Liver (tissue), 9 donors: ENCODE measurements around the gene SRSF3. TPM values are rescaled to one million over a fixed set of nuclear protein-coding genes. Genes with fewer than 3 reads are reported as not detected.

Experiments
- DNase-seq: peaks from one replicate; pipeline ENCODE4 v3.0.0-alpha.2; 2017; ENCODE audit warnings: low spot score
- H3K27ac ChIP-seq, 2 donors: one replicate each; pipeline ENCODE4 v1.7.0; 2013; ENCODE audit warnings: inconsistent platforms in 2 of 2, low read length in 2 of 2, control low read depth in 1 of 2, low read depth in 1 of 2, mild to moderate bottlenecking in 1 of 2
- H3K27me3 ChIP-seq, 4 donors: one replicate each; pipeline versions ENCODE4 v1.6.1 to v1.7.0; 2013; ENCODE audit warnings: low read length in 3 of 4, inconsistent platforms in 1 of 4, mild to moderate bottlenecking in 1 of 4, moderate library complexity in 1 of 4; ENCODE audit not compliant: control insufficient read depth in 4 of 4, insufficient read depth in 4 of 4
- H3K36me3 ChIP-seq, 4 donors: one replicate each; pipeline versions ENCODE4 v1.6.1 to v1.7.0; 2013; ENCODE audit warnings: low read length in 3 of 4, mild to moderate bottlenecking in 3 of 4, low read depth in 1 of 4, moderate library complexity in 1 of 4; ENCODE audit not compliant: control insufficient read depth in 4 of 4, insufficient read depth in 3 of 4
- H3K4me1 ChIP-seq, 4 donors: one replicate each; pipeline versions ENCODE4 v1.6.1 to v1.7.0; 2013; ENCODE audit warnings: low read length in 3 of 4, mild to moderate bottlenecking in 3 of 4, moderate library complexity in 1 of 4; ENCODE audit not compliant: control insufficient read depth in 4 of 4, insufficient read depth in 4 of 4
- H3K4me3 ChIP-seq, 3 donors: one replicate each; pipeline versions ENCODE4 v1.6.1 to v1.7.0; 2013; ENCODE audit warnings: low read length in 3 of 3, control low read depth in 1 of 3, low read depth in 1 of 3, mild to moderate bottlenecking in 1 of 3
- H3K9ac ChIP-seq, 2 donors: one replicate each; pipeline ENCODE4 v1.7.0; 2013; ENCODE audit warnings: low read length in 2 of 2, mild to moderate bottlenecking in 2 of 2, moderate library complexity in 2 of 2, control low read depth in 1 of 2, low read depth in 1 of 2
- H3K9me3 ChIP-seq, 4 donors: one replicate each; pipeline versions ENCODE4 v1.6.1 to v1.7.0; 2013; ENCODE audit warnings: low read length in 3 of 4; ENCODE audit not compliant: control insufficient read depth in 4 of 4
- ATF3 ChIP-seq: IDR thresholded peaks from 2 replicates; pipeline ENCODE4 v1.6.1; 2016; ENCODE audit warnings: antibody characterized with exemption
- EGR1 ChIP-seq, 2 donors: IDR thresholded peaks; 2 replicates each; pipeline ENCODE4 v1.6.1; 2016 to 2018; ENCODE audit warnings: antibody characterized with exemption in 2 of 2, low read depth in 2 of 2
- FOXA2 ChIP-seq: IDR thresholded peaks from 2 replicates; pipeline ENCODE4 v1.6.1; 2016; ENCODE audit warnings: antibody characterized with exemption
- GABPA ChIP-seq, 2 donors: IDR thresholded peaks in 1 of 2; conservative IDR thresholded peaks in 1 of 2; 2 replicates each; pipeline ENCODE4 v1.6.1; 2016; ENCODE audit warnings: antibody characterized with exemption in 2 of 2, mild to moderate bottlenecking in 1 of 2, moderate library complexity in 1 of 2
- HNF4A ChIP-seq, 2 donors: conservative IDR thresholded peaks; 2 replicates each; pipeline ENCODE4 v1.6.1; 2016; ENCODE audit warnings: antibody characterized with exemption in 2 of 2, mild to moderate bottlenecking in 2 of 2
- JUND ChIP-seq, 2 donors: IDR thresholded peaks; 2 replicates each; pipeline ENCODE4 v1.6.1; 2016; ENCODE audit warnings: antibody characterized with exemption in 2 of 2
- MAX ChIP-seq: IDR thresholded peaks from 2 replicates; pipeline ENCODE4 v1.6.1; 2016; ENCODE audit warnings: antibody characterized with exemption
- NR2F2 ChIP-seq: IDR thresholded peaks from 2 replicates; pipeline ENCODE4 v1.6.1; 2016; ENCODE audit warnings: antibody characterized with exemption
- RAD21 ChIP-seq, 2 donors: IDR thresholded peaks; 2 replicates each; pipeline ENCODE4 v1.6.1; 2016; ENCODE audit warnings: antibody characterized with exemption in 2 of 2, mild to moderate bottlenecking in 2 of 2
- REST ChIP-seq: IDR thresholded peaks from 2 replicates; pipeline ENCODE4 v1.6.1; 2016; ENCODE audit warnings: antibody characterized with exemption, mild to moderate bottlenecking
- RXRA ChIP-seq, 2 donors: IDR thresholded peaks; 2 replicates each; pipeline ENCODE4 v1.6.1; 2017 to 2018; ENCODE audit warnings: antibody characterized with exemption in 2 of 2, mild to moderate bottlenecking in 1 of 2
- SP1 ChIP-seq: IDR thresholded peaks from 2 replicates; pipeline ENCODE4 v1.6.1; 2018; ENCODE audit warnings: antibody characterized with exemption, mild to moderate bottlenecking
- YY1 ChIP-seq: IDR thresholded peaks from 2 replicates; pipeline ENCODE4 v1.6.1; 2016; ENCODE audit warnings: antibody characterized with exemption, mild to moderate bottlenecking
- WGBS: extraction: QIAGEN DNeasy Blood & Tissue Kit; methylation state at CpG from one replicate; pipeline ENCODE4 v1.1.7; 2013; 5-methylcytosine and 5-hydroxymethylcytosine counted together
- polyA plus RNA-seq, 2 donors: library from polyadenylated mRNA; stranded (reverse) in 1 of 2; unstranded in 1 of 2; fragments of 200-250 nt in 1 of 2; fragments of >200 nt in 1 of 2; fragmentation: Nextera tagmentation in 1 of 2; extraction: Ambion mirVana in 1 of 2; gene quantifications; one replicate each; pipeline versions ENCODE4 v1.2.1 to v1.2.3, GENCODE V29; 2013 to 2015
- total RNA-seq, 2 donors: library from RNA; depleted of rRNA; stranded (reverse); fragments of >200 nt; gene quantifications; one replicate each; pipeline ENCODE4 v1.2.3, GENCODE V29; 2014
- donor health status: healthy.
- donor health status: healthy.
- donor health status: healthy.
- donor health status: healthy.
- donor health status: healthy.

SRSF3 gene
- total and polyA plus RNA-seq, 4 donors, result 62.8 to 103 (median 101) TPM

GRCh38 chr6:36636283-36636682, 42.1 kb downstream of the SRSF3 start:
- H3K27me3 ChIP-seq, result no peaks in the 10 kb centered on the region
- no peak overlapping the region for H3K27ac ChIP-seq
- no peak overlapping the region for H3K9ac ChIP-seq
- no peak overlapping the region for H3K4me3 ChIP-seq
- WGBS, result 85% methylated on average over 5 of the region's 5 CpGs
- no peak for DNase-seq
- TF ChIP-seq RXRA (IDR thresholded peaks at IDR 0.05) (no peak), EGR1 (IDR thresholded peaks at IDR 0.05; ENCODE audit: low read depth in 2 of 2) (no peak), SP1 (no peak), NR2F2 (no peak), YY1 (no peak), RAD21 (IDR thresholded peaks at IDR 0.05) (no peak), FOXA2 (no peak), REST (no peak), MAX (no peak), JUND (IDR thresholded peaks at IDR 0.05) (no peak), HNF4A (conservative IDR thresholded peaks at IDR 0.05) (no peak), ATF3 (no peak)
- H3K9me3 ChIP-seq, result no peaks in the 10 kb centered on the region
- H3K4me1 ChIP-seq, result peaks cover 10 to 27% (median 22%) of the 10 kb centered on the region in 4 donors
- no peaks in the 10 kb centered on the region for H3K36me3 ChIP-seq

GRCh38 chr6:36636687-36637418, 42.7 kb downstream of the SRSF3 start:
- no peak overlapping the region for H3K9ac ChIP-seq
- TF ChIP-seq GABPA (IDR thresholded peaks at IDR 0.05 in 1 of 2, conservative IDR thresholded peaks at IDR 0.05 in 1 of 2), result no peak
- TF ChIP-seq FOXA2, result no peak

GRCh38 chr6:36638579-36638978, 44.4 kb downstream of the SRSF3 start:
- H3K36me3 ChIP-seq, result no peaks in the 10 kb centered on the region
- H3K9me3 ChIP-seq, result no peaks in the 10 kb centered on the region
- H3K27me3 ChIP-seq, result no peaks in the 10 kb centered on the region
- WGBS, result 57% methylated on average over 3 of the region's 3 CpGs
- no peak overlapping the region for H3K27ac ChIP-seq
- DNase-seq, result no peak
- H3K4me3 ChIP-seq, result no peak overlapping the region
- peak; percentile 13 for TF ChIP-seq REST
- TF ChIP-seq ATF3, result no peak
- TF ChIP-seq HNF4A (conservative IDR thresholded peaks at IDR 0.05), result peak; percentile 41 to 65
- no peak for TF ChIP-seq SP1
- peak; percentile 34 for TF ChIP-seq YY1
- peak in 1 of 2 donors; percentile 47 for TF ChIP-seq EGR1 (IDR thresholded peaks at IDR 0.05; ENCODE audit: low read depth in 2 of 2)
- TF ChIP-seq RXRA (IDR thresholded peaks at IDR 0.05), result peak; percentile 30 to 75
- TF ChIP-seq MAX, result peak; percentile 64
- peaks cover 17 to 48% (median 42%) of the 10 kb centered on the region in 4 donors for H3K4me1 ChIP-seq
- no peak overlapping the region for H3K9ac ChIP-seq

More at GRCh38 chr6:36636687-36637418, 42.7 kb downstream of the SRSF3 start:
- Histone ChIP-seq H3K27me3 (no peaks in the 10 kb centered on the region), H3K4me1 (peaks cover 10 to 32% (median 27%) of the 10 kb centered on the region in 4 donors), H3K9me3 (no peaks in the 10 kb centered on the region), H3K36me3 (no peaks in the 10 kb centered on the region), H3K4me3 (no peak overlapping the region), H3K27ac (no peak overlapping the region)
- DNase-seq, result no peak
- WGBS, result 88% methylated on average over 12 of the region's 12 CpGs
